SHP77 treated with DMSO at 0.1 percent for 48 hours (cell line): Measurements from ENCODE around the gene POLD4.

ENCODE experiments used
- DNase-seq: peaks from one replicate; lab custom pipeline; 2025; lab: John Stamatoyannopoulos, UW

The POLD4 gene

DNA sequence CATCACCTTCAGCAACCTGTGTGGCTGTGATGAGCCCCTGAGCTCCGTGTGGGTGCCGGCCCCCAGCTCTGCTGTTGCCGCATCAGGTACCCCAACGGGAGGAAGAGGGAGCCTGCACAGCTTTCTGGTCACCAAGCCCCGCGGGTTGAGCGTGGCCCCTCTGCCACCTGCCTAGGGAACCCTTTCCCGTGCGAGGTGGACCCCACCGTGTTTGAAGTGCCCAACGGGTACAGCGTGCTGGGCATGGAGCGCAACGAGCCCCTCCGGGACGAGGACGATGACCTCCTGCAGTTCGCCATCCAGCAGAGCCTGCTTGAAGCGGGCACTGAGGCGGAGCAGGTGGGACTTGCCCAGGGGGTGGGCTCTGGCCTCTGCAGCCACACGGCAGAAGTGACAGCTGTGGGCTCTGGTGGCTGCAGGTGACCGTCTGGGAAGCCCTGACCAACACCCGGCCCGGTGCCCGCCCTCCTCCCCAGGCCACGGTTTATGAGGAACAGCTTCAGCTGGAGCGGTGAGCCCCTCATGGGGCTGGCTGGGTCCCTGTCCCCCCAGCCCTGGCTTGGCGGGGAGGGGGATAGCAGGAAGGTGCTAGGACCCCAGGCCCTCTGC is 51.9 kb downstream of the POLD4 start:
- DNase-seq: no peak
